OCI-LY3 (cell line): Measurements from ENCODE around the gene CCDC187.

Source experiments
- CTCF ChIP-seq: fragments of 200-600, 300-600 bp; sonication (generic); IDR thresholded peaks from 2 replicates; pipeline ENCODE4 v1.5.1; 2014; ENCODE audit warnings: antibody characterized with exemption, low read length, low read depth
- EZH2phosphoT487 ChIP-seq: fragments of 200-600 bp; shearing (Covaris generic); IDR thresholded peaks from 2 replicates; pipeline ENCODE4 v1.6.1; 2018; ENCODE audit warnings: antibody characterized with exemption, mixed run types, low read depth

- no peak for TF ChIP-seq CTCF
- TF ChIP-seq EZH2phosphoT487 = no peak
Observed at GRCh38 chr9:136302527-136302926, 1.4 kb downstream of the CCDC187 start.
